DMS 273 treated with DMSO at 0.1 percent for 48 hours (cell line): Measurements from ENCODE around the gene PAK1.

Experiments used
- DNase-seq: peaks from one replicate; lab custom pipeline; 2025; lab: John Stamatoyannopoulos, UW

The PAK1 gene

DNA sequence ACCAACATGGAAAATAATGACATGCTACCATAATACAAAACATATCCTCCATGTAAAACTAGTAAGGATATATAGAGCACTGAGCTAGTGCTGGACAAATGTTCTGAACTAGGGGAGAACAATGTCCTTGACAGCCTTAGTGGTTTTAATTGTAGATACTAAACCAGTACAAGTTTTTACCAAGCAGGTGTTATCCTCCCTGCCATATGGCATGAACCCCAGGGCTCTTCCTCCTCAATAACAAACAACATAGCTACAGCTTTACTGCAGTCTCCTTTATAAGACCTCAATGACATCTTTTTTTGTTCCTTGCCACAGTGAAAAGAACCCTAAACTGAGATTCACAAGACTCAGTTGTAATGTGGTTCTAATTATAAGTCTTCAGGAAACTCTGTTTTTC is 102.2 kb downstream of the PAK1 start:
- DNase-seq = peak; percentile 60

- no peak for DNase-seq
These were observed 103.7 kb downstream of the PAK1 start for GRCh38 chr11:77370217-77370616.

- no peak for DNase-seq
These were observed 112.7 kb downstream of the PAK1 start for GRCh38 chr11:77361184-77361583.

DNA sequence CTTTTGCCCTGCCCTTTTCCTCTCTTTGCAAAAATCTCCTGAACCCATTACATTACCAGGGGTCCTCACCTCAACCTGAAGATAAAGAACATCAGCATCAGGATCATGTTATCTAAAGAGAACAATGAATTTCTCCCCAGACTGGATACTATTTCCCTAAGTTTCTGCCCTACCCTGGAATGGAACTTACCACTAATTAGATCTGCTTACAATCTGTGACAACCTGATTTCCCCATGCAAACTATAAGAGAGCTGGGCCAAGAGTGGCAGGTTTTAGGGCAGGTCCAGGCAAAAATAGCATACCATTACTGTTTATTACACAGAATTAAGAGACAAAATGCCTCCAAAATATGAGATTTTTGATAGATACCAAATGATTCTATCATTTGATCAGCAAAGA is 114.4 kb downstream of the PAK1 start:
- no peak for DNase-seq

DNA sequence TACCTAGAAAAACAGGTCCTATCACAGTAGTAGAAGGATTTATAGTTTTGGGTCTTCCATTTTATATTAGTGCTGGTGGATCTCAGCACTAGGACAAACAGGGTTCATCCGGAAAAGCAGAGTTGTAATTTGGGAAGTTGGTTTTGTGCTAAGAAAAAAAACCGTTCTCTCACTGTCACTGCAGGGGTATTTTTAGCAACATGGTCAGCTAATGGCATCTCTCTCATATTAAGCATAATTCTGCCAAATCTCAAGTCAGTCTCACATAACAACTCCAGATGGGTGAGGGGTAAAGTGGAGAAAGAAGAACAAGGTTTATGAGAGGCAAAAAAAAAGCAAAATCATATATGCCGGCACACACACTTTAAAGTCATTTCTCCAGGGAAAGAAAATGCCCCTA is 120.8 kb downstream of the PAK1 start:
- DNase-seq = no peak

DNA sequence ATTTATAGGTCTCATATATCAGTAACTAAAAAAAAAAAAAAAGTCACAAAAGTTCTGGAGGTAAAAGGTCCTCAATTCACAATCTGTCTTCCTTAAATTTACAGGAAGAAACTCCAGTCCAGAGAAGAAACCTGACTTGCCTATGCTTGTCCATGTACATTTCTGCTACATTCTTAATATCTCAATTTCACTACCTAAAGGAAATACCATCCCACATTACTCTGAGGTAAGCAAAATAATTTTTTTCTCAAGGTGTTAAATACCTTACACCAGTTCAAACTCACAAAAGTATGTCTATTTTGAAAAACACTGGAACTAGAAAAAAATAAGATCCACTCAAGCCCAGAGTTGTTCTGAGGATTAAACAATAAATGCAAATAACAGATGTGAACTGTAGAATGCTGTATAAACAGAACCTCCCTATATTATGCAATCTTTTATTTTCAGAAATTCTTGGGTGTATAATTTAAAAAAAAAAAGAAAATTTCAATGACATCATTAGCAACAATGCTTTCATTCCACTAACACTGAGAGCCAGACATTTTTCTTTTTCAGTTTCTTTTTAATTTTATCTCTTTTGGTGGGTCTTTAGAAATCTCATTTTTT is 122.5 kb downstream of the PAK1 start:
- no peak for DNase-seq

- no peak for DNase-seq
These were observed 125.9 kb downstream of the PAK1 start for GRCh38 chr11:77347948-77348347.

DNA sequence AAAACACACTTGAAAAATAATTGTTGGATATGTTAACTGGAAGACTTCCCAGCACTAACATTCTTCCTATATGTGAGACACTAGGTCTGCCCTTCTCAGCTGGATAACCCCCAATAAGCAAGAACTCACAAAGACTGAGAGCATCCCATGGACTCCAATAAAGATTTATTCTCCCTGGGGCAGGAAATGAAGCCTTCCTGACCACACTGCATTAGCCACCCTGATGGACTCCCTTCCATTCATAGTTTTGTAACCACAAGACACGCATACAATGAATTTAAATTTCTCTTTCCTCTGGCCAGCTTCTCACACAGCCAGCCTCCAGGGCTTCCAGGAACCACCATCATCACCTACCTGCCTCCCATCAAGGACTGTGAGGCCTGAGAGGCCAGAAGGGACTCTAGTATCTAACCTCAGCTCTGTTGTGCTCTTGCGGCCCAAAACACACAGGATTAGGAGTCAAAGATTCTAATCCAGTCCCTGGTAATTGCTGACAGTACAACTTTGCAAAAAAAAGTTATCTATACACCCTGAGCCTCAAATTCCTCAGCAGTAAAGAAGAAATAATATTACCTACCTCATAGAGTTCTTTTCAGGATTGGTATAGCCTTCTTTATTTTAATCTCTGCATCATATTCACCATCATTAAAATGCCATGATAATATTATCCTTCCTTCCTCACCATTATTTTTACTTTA is 126.8 kb downstream of the PAK1 start:
- no peak for DNase-seq

- DNase-seq = no peak
These were observed 128.3 kb downstream of the PAK1 start for GRCh38 chr11:77345621-77346020.

DNA sequence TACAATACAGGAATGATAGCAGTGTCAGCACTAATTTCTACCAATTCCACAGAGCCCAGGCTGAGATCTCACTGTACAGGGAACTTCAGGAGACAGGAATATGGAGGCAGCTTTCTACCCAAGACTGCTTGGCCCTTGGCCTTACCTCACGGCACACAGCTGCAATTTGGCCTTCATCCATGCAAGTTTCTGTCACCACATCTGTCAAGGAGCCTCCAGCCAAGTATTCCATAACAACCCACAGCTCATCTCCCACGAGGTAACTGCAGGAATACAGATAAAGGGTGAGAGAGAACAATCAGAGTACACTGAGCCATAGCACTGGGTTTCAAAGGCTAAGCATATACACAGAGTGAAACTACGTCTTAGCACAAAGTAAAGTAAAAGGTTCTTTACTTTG is 133.4 kb downstream of the PAK1 start:
- DNase-seq = no peak

DNA sequence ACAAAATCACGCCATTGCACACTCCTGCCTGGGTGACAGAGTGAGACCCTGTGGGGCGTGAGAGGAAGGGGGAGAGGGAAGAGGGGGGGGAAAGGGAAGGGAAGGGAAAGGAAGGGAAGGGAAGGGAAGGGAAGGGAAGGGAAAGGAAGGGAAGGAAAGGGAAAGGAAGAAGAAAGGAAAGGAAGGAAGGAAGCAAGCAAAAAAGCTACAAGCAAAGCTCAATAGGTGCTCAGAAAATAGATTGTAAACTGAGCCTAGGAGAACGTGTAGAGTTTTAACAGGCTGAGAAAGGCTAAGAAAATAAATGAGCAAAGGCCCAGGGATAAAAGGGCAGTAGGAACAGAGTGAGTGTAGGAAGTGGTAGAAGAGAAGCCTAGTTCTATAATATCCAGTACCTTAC is 141.6 kb downstream of the PAK1 start:
- no peak for DNase-seq

DNA sequence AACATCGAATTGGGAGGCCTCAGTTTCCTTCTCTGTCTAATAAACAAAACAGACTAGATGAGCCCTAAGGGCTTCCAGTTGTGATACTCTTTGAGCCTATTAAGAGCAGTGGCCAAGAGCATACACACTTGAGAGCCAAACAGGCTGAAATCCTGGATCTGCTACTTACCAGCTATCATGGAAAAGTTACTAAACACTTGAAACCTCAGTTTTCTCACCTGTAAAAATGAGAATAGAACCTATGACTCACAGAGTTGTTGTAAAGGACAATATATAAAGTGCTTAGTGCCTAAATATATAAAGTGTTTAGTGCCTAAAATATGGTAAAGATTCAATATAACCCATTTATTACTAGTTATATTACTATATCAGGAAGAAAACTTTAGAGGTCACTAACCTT is 148.7 kb downstream of the PAK1 start:
- no peak for DNase-seq

GRCh38 chr11:77324508-77324907 is 149.4 kb downstream of the PAK1 start:
- DNase-seq = no peak

GRCh38 chr11:77322926-77323590 is 150.8 kb downstream of the PAK1 start:
- DNase-seq = no peak

- no peak for DNase-seq
These were observed 151.4 kb downstream of the PAK1 start for GRCh38 chr11:77322506-77322905.

DNA sequence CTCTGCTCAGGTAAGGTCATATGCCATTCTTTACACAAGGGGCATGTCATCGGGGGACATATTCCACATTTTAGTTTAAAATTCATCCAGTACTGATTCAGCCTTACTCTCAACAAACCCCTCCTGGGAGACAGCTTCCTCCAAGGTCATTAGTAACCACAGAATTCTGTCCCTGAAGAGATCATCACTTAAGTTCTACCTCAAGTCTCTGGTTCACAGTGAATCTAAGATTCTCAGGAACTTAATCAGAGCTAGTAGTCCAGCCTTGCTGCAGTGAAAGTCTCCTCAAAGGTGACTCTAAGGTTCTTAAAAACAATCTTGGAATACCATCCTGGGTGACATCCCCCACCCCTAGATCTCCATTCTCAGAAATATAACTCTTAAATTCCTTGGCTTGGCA is 153.5 kb downstream of the PAK1 start:
- DNase-seq = no peak

GRCh38 chr11:77318600-77318999 is 155.3 kb downstream of the PAK1 start:
- no peak for DNase-seq

DNA sequence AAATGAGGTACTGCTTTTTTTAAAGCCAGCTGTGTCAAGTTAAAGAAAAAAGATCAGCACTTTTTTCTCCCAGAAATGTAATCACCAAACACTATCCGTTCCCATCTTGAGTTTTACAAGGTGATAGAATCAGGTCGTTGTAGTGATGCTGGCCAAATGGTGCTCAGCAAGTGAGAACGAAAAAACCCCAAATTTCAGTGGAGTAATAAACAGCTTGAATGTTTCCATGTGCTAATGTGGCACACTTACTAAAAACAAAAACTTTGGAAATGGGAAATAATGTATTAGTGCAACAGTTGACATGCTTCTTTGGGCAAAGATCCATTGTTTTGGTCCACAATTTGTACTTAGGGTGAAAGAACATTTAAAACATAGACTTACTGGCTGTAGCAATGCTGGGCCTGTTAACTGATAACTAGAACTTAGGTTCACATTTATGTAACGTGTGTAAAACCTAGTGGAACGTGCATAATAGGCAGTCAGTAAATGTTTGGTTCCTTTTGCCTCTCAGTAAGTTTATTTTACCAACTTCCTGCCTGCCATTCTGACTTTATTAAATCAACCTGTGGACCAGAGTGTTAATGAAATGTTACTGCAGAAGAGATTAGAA is 157.1 kb downstream of the PAK1 start:
- DNase-seq = no peak

DNA sequence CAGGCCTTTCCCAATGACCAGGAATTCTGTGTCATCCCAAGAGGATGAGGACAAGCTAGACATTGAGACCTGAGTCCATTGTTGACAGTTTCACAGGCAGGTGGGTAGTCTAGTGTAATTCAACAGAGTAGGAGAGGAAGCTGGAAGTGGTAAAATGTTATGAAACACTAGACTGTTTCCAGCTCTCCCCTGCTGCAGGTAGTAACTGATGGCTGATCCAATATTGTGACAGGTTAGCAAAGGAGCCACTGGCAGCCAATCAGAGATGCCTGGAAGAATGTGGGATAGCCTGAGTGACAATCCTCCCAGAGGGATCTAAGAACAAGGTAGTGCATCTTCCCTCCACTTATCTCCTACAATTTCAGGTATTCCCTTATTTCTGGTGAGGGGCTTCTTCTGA is 161.8 kb downstream of the PAK1 start:
- no peak for DNase-seq

GRCh38 chr11:77311701-77312100 is 162.2 kb downstream of the PAK1 start:
- DNase-seq = no peak

GRCh38 chr11:77310721-77311120 is 163.2 kb downstream of the PAK1 start:
- DNase-seq = no peak

DNA sequence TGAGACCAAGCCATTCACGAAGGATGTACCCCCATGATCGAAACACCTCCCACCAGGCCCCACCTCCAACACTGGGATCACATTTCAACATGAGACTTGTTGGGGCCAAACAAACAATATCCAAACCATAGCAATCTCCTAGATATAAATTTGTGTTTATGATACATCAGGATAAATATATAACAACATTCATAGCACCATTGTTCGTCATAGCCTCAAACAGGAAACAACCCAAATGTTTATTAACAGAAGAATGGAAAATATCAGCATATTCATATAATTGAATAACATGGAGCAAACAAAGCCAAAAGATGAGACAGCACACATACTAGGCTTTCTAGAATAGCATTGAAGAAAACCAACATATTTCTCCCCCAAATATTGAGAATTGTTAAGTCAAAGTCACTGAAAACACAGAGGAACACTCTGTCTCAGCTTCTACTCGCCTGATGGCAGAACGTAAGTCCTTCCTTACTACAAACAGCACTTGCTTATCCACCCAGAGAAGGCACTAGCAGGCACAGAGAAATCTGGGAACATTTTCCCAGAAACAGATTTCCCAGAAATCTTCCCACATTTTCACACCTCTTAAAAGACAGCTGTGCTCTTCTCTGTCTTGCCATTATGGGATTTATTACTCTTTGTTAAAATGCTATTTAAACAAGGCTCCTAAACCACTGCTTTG is 164.4 kb downstream of the PAK1 start:
- no peak for DNase-seq

DNA sequence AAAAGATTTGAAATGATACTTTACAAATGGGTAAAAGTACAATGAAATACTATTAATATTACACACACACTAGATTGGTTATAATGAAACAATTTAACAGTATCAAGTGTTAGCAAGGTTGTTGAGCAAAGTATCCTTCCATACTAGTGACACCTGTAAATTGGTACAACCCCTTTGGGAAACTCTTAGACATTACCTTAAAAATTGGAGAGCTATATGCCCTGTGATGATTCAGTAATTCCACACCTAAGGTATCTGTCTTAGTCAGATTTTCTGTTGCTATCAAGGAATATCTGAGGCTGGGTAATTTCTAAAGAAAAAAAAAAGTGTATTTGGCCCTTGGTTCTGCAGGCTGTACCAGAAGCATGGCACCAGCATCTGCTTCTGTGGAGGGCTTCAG is 165.1 kb downstream of the PAK1 start:
- DNase-seq = no peak
